Naive B cell (primary cell): ENCODE results near the gene CEBPE. TPM values are rescaled to one million over a fixed set of nuclear protein-coding genes. Genes with fewer than 3 reads are reported as not detected.
A peak's percentile ranks its signal among the peaks of the same experiment; 100 is the strongest.

Experiments used
- ATAC-seq, 2 donors: fragments of 150-1000 bp; cut with Tn5 transposase; 2 replicates each; pipeline ENCODE4 v1.10.0; 2021; ENCODE audit warnings: low read depth in 2 of 2, mild to moderate bottlenecking in 2 of 2, moderate library complexity in 2 of 2
- DNase-seq: peaks from one replicate; pipeline ENCODE4 v3.0.0; 2022
- H3K27ac Mint-ChIP-seq, 6 donors: one replicate each; pipeline ENCODE4 v1.8.0; 2020 to 2022; ENCODE audit warnings: mild to moderate bottlenecking in 6 of 6, mixed read lengths in 6 of 6, moderate library complexity in 5 of 6, inconsistent platforms in 2 of 6
- H3K27me3 Mint-ChIP-seq, 3 donors: one replicate each; pipeline ENCODE4 v1.8.0; 2021 to 2022; ENCODE audit warnings: mixed read lengths in 3 of 3, mild to moderate bottlenecking in 1 of 3
- H3K36me3 Mint-ChIP-seq, 2 donors: one replicate each; pipeline ENCODE4 v1.8.0; 2020 to 2022; ENCODE audit warnings: mixed read lengths in 2 of 2, inconsistent platforms in 1 of 2, mild to moderate bottlenecking in 1 of 2
- H3K4me1 Mint-ChIP-seq, 3 donors: one replicate each; pipeline ENCODE4 v1.8.0; 2020 to 2022; ENCODE audit warnings: mixed read lengths in 3 of 3, inconsistent platforms in 1 of 3, mild to moderate bottlenecking in 1 of 3, moderate library complexity in 1 of 3
- H3K4me3 Mint-ChIP-seq, 8 donors: one replicate each; pipeline ENCODE4 v1.8.0; 2020 to 2022; ENCODE audit warnings: mild to moderate bottlenecking in 8 of 8, mixed read lengths in 8 of 8, moderate library complexity in 8 of 8, inconsistent platforms in 2 of 8
- H3K9me3 Mint-ChIP-seq, 7 donors: one replicate each; pipeline ENCODE4 v1.8.0; 2020 to 2022; ENCODE audit warnings: mixed read lengths in 7 of 7, mild to moderate bottlenecking in 5 of 7, inconsistent platforms in 2 of 7, moderate library complexity in 1 of 7
- polyA plus RNA-seq, 6 donors: library from polyadenylated mRNA; unstranded; fragments of 300-500 nt; fragmentation: Illumina TruSeq; gene quantifications; one replicate each; pipeline ENCODE4 v1.2.3, GENCODE V29; 2021; ENCODE audit warnings: low read depth in 6 of 6

The CEBPE gene
- polyA plus RNA-seq, 6 donors from 2014 or later = 0.32 to 0.61 (median 0.44) TPM; not detected in 2

DNA sequence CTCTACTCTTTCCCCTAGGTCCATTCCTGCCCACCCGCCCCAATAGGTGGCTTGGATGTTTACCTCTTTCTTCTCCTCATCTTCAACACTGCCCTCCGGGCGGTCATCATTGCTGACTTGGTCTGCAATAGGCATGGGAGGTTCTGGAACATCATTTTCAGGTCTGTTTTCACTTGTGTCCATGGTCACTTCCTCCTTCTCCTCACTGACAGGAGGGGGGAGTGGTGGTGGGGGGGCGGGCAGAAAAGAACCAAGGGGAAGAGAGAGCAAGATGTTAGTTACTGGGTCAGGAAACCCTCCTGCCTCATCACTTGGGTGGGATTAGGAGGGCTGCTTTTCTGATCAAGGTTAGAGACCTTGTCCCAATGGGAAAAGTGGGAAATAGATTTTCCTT is 49.6 kb downstream of the CEBPE start:
- H3K27me3 Mint-ChIP-seq = no peaks in the 10 kb centered on the region
- peaks cover 0 to 20% of the 10 kb centered on the region in 2 donors for H3K36me3 Mint-ChIP-seq
- no peak for DNase-seq
- peak overlapping the region in 4 of 6 donors; percentile 44 to 91 (median 77) for H3K27ac Mint-ChIP-seq
- H3K4me1 Mint-ChIP-seq = peaks cover 34 to 48% (median 44%) of the 10 kb centered on the region in 3 donors
- H3K4me3 Mint-ChIP-seq = peak overlapping the region in 4 of 8 donors; percentile 19 to 87 (median 25)
- no peaks in the 10 kb centered on the region for H3K9me3 Mint-ChIP-seq
- ATAC-seq = no peak

DNA sequence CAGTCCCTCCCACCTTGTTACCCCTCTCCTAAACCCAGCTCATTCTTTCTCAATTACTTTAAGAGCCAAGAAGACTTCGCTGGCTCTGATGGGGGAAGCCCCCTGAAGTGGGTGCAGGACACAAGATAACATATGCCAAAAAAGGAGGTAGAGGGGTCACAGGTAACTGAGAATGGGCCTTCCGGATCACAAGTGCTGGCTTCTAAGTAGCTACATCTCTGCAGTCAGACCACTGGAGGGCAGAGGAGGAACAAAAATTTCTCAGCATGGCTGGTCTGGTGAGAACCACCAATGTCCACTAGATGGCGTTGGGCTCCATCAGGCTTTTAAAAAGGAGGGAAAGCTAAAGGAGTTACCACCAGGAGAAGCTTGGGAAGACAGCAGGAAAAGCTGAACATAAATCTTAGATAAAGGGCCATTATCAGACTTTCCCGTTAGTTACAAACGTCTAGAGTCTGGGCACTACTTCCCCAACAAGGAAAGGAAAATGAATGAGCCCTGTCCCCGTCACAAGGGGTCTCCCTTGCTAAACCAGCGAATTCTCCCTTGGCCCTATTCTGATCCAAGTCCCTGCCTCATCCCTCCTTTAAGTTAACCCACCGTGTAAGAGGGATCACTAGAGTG is 50.2 kb downstream of the CEBPE start:
- H3K4me3 Mint-ChIP-seq = peak overlapping the region in 7 of 8 donors; percentile 18 to 82 (median 59)
- DNase-seq (peak; percentile 74), ATAC-seq (peak; percentile 83 to 86)
- no peaks in the 10 kb centered on the region for H3K9me3 Mint-ChIP-seq
- H3K4me1 Mint-ChIP-seq = peaks cover 34 to 48% (median 44%) of the 10 kb centered on the region in 3 donors
- H3K36me3 Mint-ChIP-seq = peaks cover 0 to 20% of the 10 kb centered on the region in 2 donors
- no peaks in the 10 kb centered on the region for H3K27me3 Mint-ChIP-seq
- H3K27ac Mint-ChIP-seq = peak overlapping the region in 4 of 6 donors; percentile 18 to 91 (median 77)

DNA sequence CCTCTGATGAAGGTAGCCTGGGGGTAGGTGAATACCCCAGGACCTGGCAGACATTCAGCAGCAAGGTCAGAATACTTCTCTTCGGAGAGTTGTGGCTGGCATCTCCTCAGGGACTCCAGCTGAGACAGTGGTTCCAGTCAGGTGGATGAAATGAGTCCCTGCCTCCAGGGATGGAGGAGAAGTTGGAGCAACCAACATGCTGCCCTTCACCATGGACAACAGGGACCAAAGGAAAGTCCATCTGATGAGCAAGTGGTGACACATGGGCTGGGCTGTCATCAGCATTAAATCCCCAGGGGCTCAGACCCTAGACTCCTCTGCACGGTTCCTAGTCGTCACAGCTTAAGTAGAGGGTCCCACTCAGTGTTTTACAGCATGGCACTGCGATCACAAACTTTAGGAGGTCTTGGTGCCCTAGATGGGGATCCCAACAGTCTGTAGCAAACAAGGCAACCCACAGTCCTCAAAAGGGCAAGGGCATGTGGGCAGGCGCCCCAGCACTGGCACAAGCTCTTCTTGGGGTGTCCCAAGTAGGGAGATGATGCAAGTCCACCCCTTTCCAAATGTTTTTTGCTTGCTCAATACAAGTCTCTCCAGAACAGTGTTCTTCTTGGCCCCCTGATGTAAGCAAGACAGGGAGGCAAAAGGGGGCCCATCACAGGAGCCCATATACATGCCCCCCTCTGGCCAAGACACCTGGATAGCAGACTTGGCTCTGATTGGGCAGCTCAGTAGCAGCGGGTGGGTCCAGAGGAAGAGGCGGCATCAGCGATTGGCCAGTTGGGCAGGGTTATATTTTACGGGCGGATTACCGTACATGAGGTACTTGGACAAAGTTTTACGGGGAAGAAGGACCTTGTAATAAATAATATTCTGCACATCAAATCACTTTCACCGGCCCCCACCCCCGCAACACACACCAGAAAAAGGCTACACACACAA is 50.9 kb downstream of the CEBPE start:
- ATAC-seq (no peak), DNase-seq (no peak)
- Mint-ChIP-seq H3K36me3 (peaks cover 6 to 27% of the 10 kb centered on the region in 2 donors), H3K4me3 (no peak overlapping the region), H3K9me3 (no peaks in the 10 kb centered on the region), H3K4me1 (peaks cover 34 to 49% (median 44%) of the 10 kb centered on the region in 3 donors), H3K27me3 (no peaks in the 10 kb centered on the region), H3K27ac (peak overlapping the region in 2 of 6 donors; percentile 68 to 91)

Other genes starting within 250 kb of the CEBPE start
- 100 to 1,000 TPM in 3 of 6 donors, 10 to 100 TPM in 3; 72.7 to 125 (median 92.6) TPM for gene LRP10, start 247.5 kb downstream of the CEBPE start, polyA plus RNA-seq
- 1 to 10 TPM; 1.1 to 2.3 (median 1.4) TPM for gene REM2, start 236.0 kb downstream of the CEBPE start, polyA plus RNA-seq
- 100 to 1,000 TPM in 1 of 6 donors, 10 to 100 TPM in 5; 67.8 to 123 (median 68.8) TPM for gene RBM23, start 200.1 kb downstream of the CEBPE start, polyA plus RNA-seq
- gene PRMT5, start 189.9 kb downstream of the CEBPE start, polyA plus RNA-seq = 10 to 100 TPM; 43.7 to 67.6 (median 49.9) TPM
- 10 to 100 TPM; 14.8 to 37.6 (median 28.4) TPM for gene HAUS4, start 162.2 kb downstream of the CEBPE start, polyA plus RNA-seq
- under 1 TPM in 2 of 6 donors, not detected in 4; 0.22 to 0.33 TPM for gene AJUBA, start 136.7 kb downstream of the CEBPE start, polyA plus RNA-seq
- 10 to 100 TPM in 4 of 6 donors, 1 to 10 TPM in 2; 6.8 to 15.4 (median 11.6) TPM for gene C14orf93, start 109.1 kb downstream of the CEBPE start, polyA plus RNA-seq
- gene PSMB5, start 84.4 kb downstream of the CEBPE start, polyA plus RNA-seq = 10 to 100 TPM; 27.6 to 40.9 (median 33.2) TPM
- gene PSMB11, start 77.0 kb downstream of the CEBPE start, polyA plus RNA-seq = not detected
- gene CDH24, start 61.7 kb downstream of the CEBPE start, polyA plus RNA-seq = under 1 TPM in 4 of 6 donors, not detected in 2; 0.18 to 0.97 (median 0.39) TPM
- gene ACIN1, start 24.1 kb downstream of the CEBPE start, polyA plus RNA-seq = 10 to 100 TPM in 2 of 6 donors, 1 to 10 TPM in 3, under 1 TPM in 1; 0.61 to 18.0 (median 9.8) TPM
- gene C14orf119, start 23.8 kb downstream of the CEBPE start, polyA plus RNA-seq = 10 to 100 TPM; 31.7 to 81.0 (median 69.0) TPM
- not detected for gene CIROP, start 14.3 kb downstream of the CEBPE start, polyA plus RNA-seq
- gene SLC7A8, start 64.4 kb upstream of the CEBPE start, polyA plus RNA-seq = under 1 TPM in 3 of 6 donors, not detected in 3; 0.31 to 0.50 (median 0.48) TPM
- not detected for gene RNF212B, start 118.7 kb upstream of the CEBPE start, polyA plus RNA-seq
- gene HOMEZ, start 166.9 kb upstream of the CEBPE start, polyA plus RNA-seq = 1 to 10 TPM; 1.0 to 6.9 (median 4.8) TPM
- 10 to 100 TPM in 1 of 6 donors, 1 to 10 TPM in 5; 3.9 to 11.8 (median 5.1) TPM for gene PPP1R3E, start 183.6 kb upstream of the CEBPE start, polyA plus RNA-seq
- gene BCL2L2, start 187.6 kb upstream of the CEBPE start, polyA plus RNA-seq = under 1 TPM in 3 of 6 donors, not detected in 3; 0.22 to 0.72 (median 0.28) TPM
- 100 to 1,000 TPM; 114 to 160 (median 145) TPM for gene PABPN1, start 202.2 kb upstream of the CEBPE start, polyA plus RNA-seq
- under 1 TPM in 2 of 6 donors, not detected in 4; 0.29 to 0.66 TPM for gene SLC22A17, start 233.6 kb upstream of the CEBPE start, polyA plus RNA-seq
- not detected for gene EFS, start 245.9 kb upstream of the CEBPE start, polyA plus RNA-seq